GM12878 (cell line): Measurements from ENCODE around the gene AFAP1L2. TPM values are rescaled to one million over a fixed set of nuclear protein-coding genes. Genes with fewer than 3 reads are reported as not detected.

Source experiments
- ATAC-seq: fragments of 200-7000 bp; cut with Tn5 transposase; 3 replicates; pipeline ENCODE4 v1.9.1; 2020; ENCODE audit warnings: mild to moderate bottlenecking, moderate library complexity
- BruUV-seq: library from RNA; stranded (reverse); fragments of 400-500 nt; replicated peaks from 2 replicates; lab custom pipeline; 2021; lab: Mats Ljungman, UMichigan
- CTCF ChIA-PET: fragments of 300-600 bp; sonication (Branson Sonifier 250); formaldehyde crosslinking; extraction: SDS; loops from one replicate; lab custom pipeline; 2021; ENCODE audit warnings: inconsistent platforms; lab: Yijun Ruan, JAX
- POLR2A ChIA-PET: fragments of 350-600 bp; formaldehyde crosslinking; extraction: SDS; loops from one replicate; lab custom pipeline; 2021; ENCODE audit warnings: inconsistent platforms; lab: Charles Lee
- RAD21 ChIA-PET: fragments of 300-600 bp; sonication (Branson Sonifier 250); formaldehyde crosslinking; loops from one replicate; lab custom pipeline; 2023; ENCODE audit warnings: antibody characterized with exemption; ENCODE audit not compliant: unreplicated experiment; lab: Charles Lee
- SMC1A ChIA-PET: fragments of 300-600 bp; sonication (Branson Sonifier 250); formaldehyde crosslinking; loops from one replicate; lab custom pipeline; 2023; ENCODE audit not compliant: unreplicated experiment, uncharacterized antibody; lab: Charles Lee
- DNase-seq: peaks from one replicate; pipeline ENCODE4 v3.0.0-alpha.2; 2011; ENCODE audit warnings: low read depth, low spot score
- FAIRE-seq: peaks from 3 replicates; lab custom pipeline; 2011; peaks lifted over from hg19 to GRCh38; lab: Jason Lieb, UNC
- H2AFZ ChIP-seq: 2 replicates; pipeline ENCODE4 v1.6.0; 2011; ENCODE audit warnings: low read depth, low read length, control low read depth; ENCODE audit not compliant: control insufficient read depth
- H3K27ac ChIP-seq: 2 replicates; pipeline ENCODE4 v1.5.1; 2011; ENCODE audit warnings: control low read depth; ENCODE audit not compliant: control insufficient read depth, insufficient read depth
- H3K27me3 ChIP-seq, 2 experiments: replicated peaks in 1 of 2; 2 replicates each; pipeline versions ENCODE4 v1.6.0 to v1.6.1; 2011; ENCODE audit warnings: low read length in 1 of 2; ENCODE audit not compliant: control insufficient read depth in 2 of 2, insufficient read depth in 2 of 2
- H3K36me3 ChIP-seq, 2 experiments: 2 replicates each; pipeline ENCODE4 v1.5.1; 2011; ENCODE audit warnings: low read length in 1 of 2; ENCODE audit not compliant: control insufficient read depth in 2 of 2, insufficient read depth in 2 of 2
- H3K4me1 ChIP-seq: 2 replicates; pipeline ENCODE4 v1.6.1; 2011; ENCODE audit warnings: mild to moderate bottlenecking, low read length, moderate library complexity, mixed read lengths; ENCODE audit not compliant: control insufficient read depth, insufficient read depth
- H3K4me2 ChIP-seq: 2 replicates; pipeline ENCODE4 v1.6.0; 2011; ENCODE audit warnings: control low read depth; ENCODE audit not compliant: control insufficient read depth, insufficient read depth
- H3K4me3 ChIP-seq: fragments of 200-600 bp; sonication (generic); 2 replicates; pipeline ENCODE4 v1.5.1; 2016
- H3K79me2 ChIP-seq: 2 replicates; pipeline ENCODE4 v1.6.0; 2011; ENCODE audit warnings: low read length; ENCODE audit not compliant: control insufficient read depth, insufficient read depth
- H3K9ac ChIP-seq: 2 replicates; pipeline ENCODE4 v1.8.0; 2011; ENCODE audit warnings: low read length, control low read depth, mixed read lengths; ENCODE audit not compliant: control insufficient read depth, insufficient read depth
- H3K9me3 ChIP-seq: replicated peaks from 3 replicates; pipeline ENCODE4 v1.5.1; 2011; ENCODE audit warnings: mild to moderate bottlenecking, low read length; ENCODE audit not compliant: control insufficient read depth, insufficient read depth
- H4K20me1 ChIP-seq: 2 replicates; pipeline ENCODE4 v1.6.0; 2011; ENCODE audit not compliant: control insufficient read depth, insufficient read depth
- EGR1 ChIP-seq, 2 experiments: IDR thresholded peaks; 1 replicate in 1 of 2; 2 replicates in 1 of 2; pipeline ENCODE4 v1.6.1; 2011 to 2012; ENCODE audit warnings: low read depth in 2 of 2, low read length in 2 of 2, borderline replicate concordance in 1 of 2, mild to moderate bottlenecking in 1 of 2, moderate library complexity in 1 of 2
- ZBED1 ChIP-seq: IDR thresholded peaks from 2 replicates; pipeline ENCODE4 v1.6.1; 2016; ENCODE audit warnings: borderline replicate concordance
- ZNF207 ChIP-seq: fragments of 450-650 bp; IDR thresholded peaks from 2 replicates; pipeline ENCODE4 v1.6.1; 2014; ENCODE audit warnings: antibody characterized with exemption, mild to moderate bottlenecking, borderline replicate concordance
- WGBS: methylation state at CpG from one replicate; pipeline ENCODE4 v1.1.6; 2016; ENCODE audit warnings: low lambda C conversion rate; ENCODE audit not compliant: insufficient replicate concordance, insufficient coverage; ENCODE audit errors: missing lambda C conversion rate; 5-methylcytosine and 5-hydroxymethylcytosine counted together
- in situ Hi-C: fragments of 300-500 bp; cut with MboI; formaldehyde crosslinking; loops from 9 replicates; pipeline ENCODE4 v1.14.3; 2018; ENCODE audit warnings: mixed read lengths
- intact Hi-C: fragments of 100-400 bp; cut with micrococcal nuclease; formaldehyde crosslinking; loops from one replicate; pipeline ENCODE4 v1.14.2; 2022; ENCODE audit not compliant: unreplicated experiment
- polyA plus RNA-seq, 11 experiments: library from polyadenylated mRNA; depleted of rRNA in 4 of 11; unstranded in 6 of 11; stranded (reverse) in 5 of 11; fragments of >200 nt; fragmentation: Nextera tagmentation in 4 of 11; fragmentation: Illumina TruSeq in 1 of 11; extraction: Ambion mirVana in 4 of 11; extraction: Trizol in 1 of 11; gene quantifications; 1 replicate in 1 of 11; 2 replicates in 10 of 11; pipeline versions ENCODE4 v1.2.1 to v1.2.3, GENCODE V29; 2011 to 2016; ENCODE audit warnings: inconsistent platforms in 2 of 11, missing spikeins in 2 of 11, low read depth in 1 of 11
- total RNA-seq, 4 experiments: library from RNA; depleted of rRNA in 3 of 4; stranded (reverse); fragments of >200 nt in 3 of 4; fragmentation: Illumina TruSeq in 1 of 4; extraction: Trizol in 1 of 4; gene quantifications; 2 replicates each; pipeline versions ENCODE4 v1.2.1 to v1.2.3, GENCODE V29; 2013 to 2021
- TF ChIP-seq, protein P1 (sequence below): fragments of 450-650 bp; IDR thresholded peaks from 2 replicates; pipeline ENCODE4 v1.6.1; 2016; ENCODE audit warnings: mild to moderate bottlenecking, moderate library complexity, borderline replicate concordance

Gene AFAP1L2
- total and polyA plus RNA-seq, 10 of the 15 experiments (the other 5 are each of a cell fraction or from before 2014, with no cell fraction given): 0.03 to 4.0 (median 0.34) TPM

DNA sequence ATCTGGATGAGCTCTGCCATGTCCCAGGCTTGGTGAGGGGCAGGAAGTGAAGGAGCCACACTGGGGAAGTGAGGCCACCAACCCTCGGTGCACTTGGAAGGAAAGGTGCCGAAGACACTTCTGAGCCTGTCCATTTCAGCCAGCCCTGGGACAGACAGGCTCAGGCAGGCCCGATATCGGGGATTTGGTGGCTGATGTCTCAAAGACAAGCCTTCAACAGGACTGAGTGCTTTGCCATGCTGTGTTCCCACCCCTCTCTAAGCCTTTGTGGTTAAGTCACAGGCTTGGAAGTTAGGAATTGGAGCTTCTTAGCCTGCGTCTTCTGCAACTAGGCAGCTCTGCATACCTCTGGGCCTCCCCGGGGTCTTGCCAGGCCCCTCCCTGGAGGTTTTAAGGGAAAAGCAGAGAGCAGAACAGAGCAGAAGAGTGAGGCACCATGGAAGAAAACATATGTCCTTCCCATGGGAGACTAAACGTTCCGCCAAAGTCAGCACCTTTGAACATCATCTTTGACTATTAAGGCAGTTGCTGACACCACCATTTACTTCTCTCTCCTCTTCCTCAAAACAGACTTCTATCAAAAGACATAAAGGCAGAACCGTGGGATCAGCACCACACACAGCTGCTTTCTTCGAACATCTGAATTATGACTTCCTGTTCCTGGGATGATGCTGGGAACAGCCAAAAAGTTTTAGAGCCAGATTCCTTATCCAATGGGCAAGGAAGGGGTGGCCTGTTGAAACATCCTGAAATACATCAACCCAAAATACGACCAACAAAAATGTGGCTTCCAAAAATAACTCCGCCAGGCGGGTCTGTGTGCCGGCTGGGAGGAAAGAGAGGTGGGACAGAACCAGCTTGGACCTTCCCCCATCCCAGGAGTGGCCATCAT lies 71.8 kb downstream of the AFAP1L2 start:
- FAIRE-seq (no peak), DNase-seq (no peak), ATAC-seq (no peak; the same call in 2 of the 3 replicates)
- no peaks in the 10 kb centered on the region for H4K20me1 ChIP-seq
- POLR2A ChIA-PET: no interaction called here
- WGBS: 25% methylated on average over 14 of the region's 14 CpGs
- in situ Hi-C loops: no loop called here
- no peaks in the 10 kb centered on the region for H3K79me2 ChIP-seq
- no peaks in the 10 kb centered on the region for H3K36me3 ChIP-seq
- intact Hi-C loops: no loop called here
- peaks cover 4% of the 10 kb centered on the region; the same call in 1 of the 2 replicates for H3K4me1 ChIP-seq
- no peak overlapping the region for H3K27ac ChIP-seq
- no peak overlapping the region for H3K4me2 ChIP-seq
- no peak overlapping the region for H3K4me3 ChIP-seq
- SMC1A ChIA-PET: interaction anchor here (0.7 to 1.4 kb wide), 2 partner anchors 34 to 221 kb away, joined by 3 read pairs; no protein-coding TSS in a partner anchor
- no peak for TF ChIP-seq ZBED1
- no peak for TF ChIP-seq ZNF207
- TF ChIP-seq, protein P1, sequence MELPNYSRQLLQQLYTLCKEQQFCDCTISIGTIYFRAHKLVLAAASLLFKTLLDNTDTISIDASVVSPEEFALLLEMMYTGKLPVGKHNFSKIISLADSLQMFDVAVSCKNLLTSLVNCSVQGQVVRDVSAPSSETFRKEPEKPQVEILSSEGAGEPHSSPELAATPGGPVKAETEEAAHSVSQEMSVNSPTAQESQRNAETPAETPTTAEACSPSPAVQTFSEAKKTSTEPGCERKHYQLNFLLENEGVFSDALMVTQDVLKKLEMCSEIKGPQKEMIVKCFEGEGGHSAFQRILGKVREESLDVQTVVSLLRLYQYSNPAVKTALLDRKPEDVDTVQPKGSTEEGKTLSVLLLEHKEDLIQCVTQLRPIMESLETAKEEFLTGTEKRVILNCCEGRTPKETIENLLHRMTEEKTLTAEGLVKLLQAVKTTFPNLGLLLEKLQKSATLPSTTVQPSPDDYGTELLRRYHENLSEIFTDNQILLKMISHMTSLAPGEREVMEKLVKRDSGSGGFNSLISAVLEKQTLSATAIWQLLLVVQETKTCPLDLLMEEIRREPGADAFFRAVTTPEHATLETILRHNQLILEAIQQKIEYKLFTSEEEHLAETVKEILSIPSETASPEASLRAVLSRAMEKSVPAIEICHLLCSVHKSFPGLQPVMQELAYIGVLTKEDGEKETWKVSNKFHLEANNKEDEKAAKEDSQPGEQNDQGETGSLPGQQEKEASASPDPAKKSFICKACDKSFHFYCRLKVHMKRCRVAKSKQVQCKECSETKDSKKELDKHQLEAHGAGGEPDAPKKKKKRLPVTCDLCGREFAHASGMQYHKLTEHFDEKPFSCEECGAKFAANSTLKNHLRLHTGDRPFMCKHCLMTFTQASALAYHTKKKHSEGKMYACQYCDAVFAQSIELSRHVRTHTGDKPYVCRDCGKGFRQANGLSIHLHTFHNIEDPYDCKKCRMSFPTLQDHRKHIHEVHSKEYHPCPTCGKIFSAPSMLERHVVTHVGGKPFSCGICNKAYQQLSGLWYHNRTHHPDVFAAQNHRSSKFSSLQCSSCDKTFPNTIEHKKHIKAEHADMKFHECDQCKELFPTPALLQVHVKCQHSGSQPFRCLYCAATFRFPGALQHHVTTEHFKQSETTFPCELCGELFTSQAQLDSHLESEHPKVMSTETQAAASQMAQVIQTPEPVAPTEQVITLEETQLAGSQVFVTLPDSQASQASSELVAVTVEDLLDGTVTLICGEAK: no peak
- no peak for TF ChIP-seq EGR1 (IDR thresholded peaks at IDR 0.05; ENCODE audit: borderline replicate concordance in 1 of 2, low read depth in 2 of 2, low read length in 2 of 2)
- BruUV-seq: no TSS peak
- no peaks in the 10 kb centered on the region; a peak in 1 of 4 replicates for H3K27me3 ChIP-seq
- no peaks in the 10 kb centered on the region for H3K9me3 ChIP-seq
- no peak overlapping the region for H2AFZ ChIP-seq
- RAD21 ChIA-PET: interaction anchor here (0.7 kb wide), 1 partner anchor 28 kb away, joined by 3 read pairs; no protein-coding TSS in a partner anchor
- CTCF ChIA-PET: interaction anchor here (4.2 kb wide), 1 partner anchor 29 kb away, joined by 16 read pairs; no protein-coding TSS in a partner anchor
- H3K9ac ChIP-seq: no peak overlapping the region
